ENCODE data around the gene PCK2. TPM values are rescaled to one million over a fixed set of nuclear protein-coding genes. Genes with fewer than 3 reads are reported as not detected.
"Not testable (repeated sequence)": the region's sequence is repeated elsewhere in the genome, so short reads cannot be mapped to it uniquely, and the experiment has no call there.

PCK2 gene
- 5.1 and 9.4 TPM in 2 replicates for total RNA-seq (2014; rRNA removed)
- 8.1 TPM for polyA plus RNA-seq (2012)

DNA sequence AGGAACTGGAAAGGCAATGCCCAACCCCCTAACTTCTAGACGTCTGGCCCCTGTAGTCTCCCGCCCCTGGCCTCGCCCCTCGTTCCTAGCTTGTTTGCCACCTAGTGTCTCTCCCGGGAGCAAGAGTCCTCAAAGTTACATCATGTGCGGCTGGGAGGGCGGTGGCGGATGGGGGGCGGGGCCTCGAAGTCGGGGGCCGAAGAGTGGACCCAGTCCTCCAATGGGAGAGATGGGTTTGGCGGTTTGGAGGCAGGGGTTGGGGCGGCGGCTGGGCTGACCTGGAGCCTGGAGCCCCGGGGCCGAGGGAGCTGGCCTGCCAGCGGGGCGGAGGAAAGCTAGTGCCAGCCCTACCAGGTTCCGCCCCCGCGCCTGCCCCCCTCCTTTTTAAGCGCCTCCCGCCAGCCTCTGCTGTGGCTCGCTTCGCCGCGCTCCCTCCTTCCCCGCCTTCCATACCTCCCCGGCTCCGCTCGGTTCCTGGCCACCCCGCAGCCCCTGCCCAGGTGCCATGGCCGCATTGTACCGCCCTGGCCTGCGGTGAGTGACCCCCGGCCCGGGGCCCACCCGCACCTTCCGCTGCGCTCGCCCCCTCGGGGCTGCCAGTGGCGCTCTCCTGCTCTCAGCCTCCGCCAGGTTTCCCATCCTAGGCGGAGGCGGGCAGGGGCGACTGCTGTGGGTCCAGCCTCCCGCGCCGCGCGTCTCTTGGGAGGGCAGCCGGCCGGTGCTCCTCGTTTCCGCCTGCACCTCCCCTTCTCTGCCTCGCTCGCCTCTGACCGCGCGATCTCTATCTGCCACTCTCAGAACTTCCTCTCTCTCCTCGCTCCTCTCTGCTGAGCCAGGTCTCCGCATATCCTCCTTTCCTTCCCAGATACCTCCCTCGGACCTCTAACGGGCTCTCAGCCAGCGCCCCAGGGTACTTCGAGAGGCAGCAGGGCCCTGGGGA, at the start of gene PCK2:
TSS of gene PCK2 (plus strand) at position 411 of the 940 bp plus-strand sequence. CDS start at position 506, 95 bp downstream.
- peak; percentile 70 for DNase-seq (ENCODE audit: low read depth)

DNA sequence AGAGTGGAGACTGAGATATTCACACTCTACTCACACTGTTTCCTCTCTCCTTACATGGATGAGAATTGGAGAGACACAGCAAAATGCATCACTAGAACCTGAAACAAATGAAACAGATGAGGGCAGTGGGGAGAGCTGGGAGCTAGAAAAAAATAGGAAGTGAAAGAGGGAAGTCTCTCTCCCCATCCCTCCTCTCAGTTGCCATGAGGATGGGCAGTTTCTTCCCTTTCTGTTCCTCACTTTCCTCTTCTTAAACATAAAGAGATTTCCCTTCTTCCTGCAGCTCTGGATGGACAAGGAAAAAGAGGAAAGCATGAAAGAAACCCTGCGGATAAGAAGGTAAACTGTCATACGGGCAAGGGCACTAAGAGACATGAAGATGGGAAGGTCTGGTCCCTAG, 45.1 kb upstream of the PCK2 start:
- not testable (repeated sequence) for DNase-seq (ENCODE audit: low read depth)

DNA sequence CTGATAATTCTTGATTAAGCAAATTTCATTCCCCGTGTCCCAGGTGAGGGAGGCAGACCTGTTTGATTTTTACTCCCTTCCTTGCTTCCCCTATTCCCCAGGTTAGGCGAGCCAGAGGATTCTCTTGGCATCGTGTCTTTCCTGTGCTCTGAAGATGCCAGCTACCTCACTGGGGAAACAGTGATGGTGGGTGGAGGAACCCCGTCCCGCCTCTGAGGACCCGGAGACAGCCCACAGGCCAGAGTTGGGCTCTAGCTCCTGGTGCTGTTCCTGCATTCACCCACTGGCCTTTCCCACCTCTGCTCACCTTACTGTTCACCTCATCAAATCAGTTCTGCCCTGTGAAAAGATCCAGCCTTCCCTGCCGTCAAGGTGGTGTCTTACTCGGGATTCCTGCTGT, 43.4 kb upstream of the PCK2 start:
- DNase-seq (ENCODE audit: low read depth) = not testable (repeated sequence)

- no peak for DNase-seq (ENCODE audit: low read depth)
These were observed 42.8 kb upstream of the PCK2 start for GRCh38 chr14:24051176-24051788.

DNA sequence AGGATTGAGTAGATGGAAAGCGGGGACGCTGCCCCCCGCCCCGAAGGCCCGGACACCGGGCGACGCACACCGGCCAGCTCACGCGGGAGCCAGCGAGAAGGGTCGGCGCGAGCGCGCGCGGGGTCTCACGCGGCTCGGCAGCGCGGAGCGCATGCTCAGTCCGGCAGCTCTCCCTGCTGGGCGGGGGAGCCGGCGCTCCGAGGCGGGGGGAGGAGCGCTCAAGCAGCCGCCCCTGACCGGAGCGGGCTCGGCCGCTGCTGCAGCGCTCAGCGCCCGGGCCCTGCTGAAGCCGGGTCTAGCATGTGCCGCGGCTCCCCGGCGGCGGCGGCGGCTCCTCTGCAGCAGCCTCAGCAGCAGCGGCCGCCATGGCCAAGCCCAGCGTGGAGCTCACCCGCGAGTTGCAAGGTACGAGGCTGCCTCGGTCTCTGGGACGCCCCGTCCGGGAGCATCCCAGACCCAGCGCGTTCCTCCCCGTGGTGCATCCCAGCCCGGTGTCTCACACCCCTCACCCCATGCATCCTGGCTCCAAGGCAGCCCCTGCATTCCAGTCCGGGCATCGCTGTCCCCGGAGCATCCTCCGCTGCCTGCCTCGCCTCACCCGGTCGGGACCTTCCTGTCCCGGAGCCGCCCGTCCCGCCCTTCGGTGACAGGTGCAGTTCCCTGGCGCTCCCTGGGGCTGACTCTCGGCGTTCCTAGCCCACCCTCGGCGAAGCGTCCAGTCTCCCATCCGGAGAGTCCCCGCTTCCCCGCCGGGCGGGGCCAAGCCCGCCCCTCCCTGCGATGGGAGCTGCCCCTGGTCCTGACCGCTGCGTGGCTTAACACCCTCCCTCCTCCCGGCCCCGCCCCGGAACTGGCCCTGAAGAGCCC, 42.1 kb upstream of the PCK2 start, which contains the start of gene CARMIL3:
TSS of gene CARMIL3 (plus strand) at position 221 of the 867 bp plus-strand sequence. CDS start at position 366, 145 bp downstream.
- DNase-seq (ENCODE audit: low read depth) = peak; percentile 31

- no peak for DNase-seq (ENCODE audit: low read depth)
These were observed 41.2 kb upstream of the PCK2 start for GRCh38 chr14:24052656-24053547.

- DNase-seq (ENCODE audit: low read depth) = no peak
These were observed 40.4 kb upstream of the PCK2 start for GRCh38 chr14:24053548-24054323.

- no peak for DNase-seq (ENCODE audit: low read depth)
These were observed 39.8 kb upstream of the PCK2 start for GRCh38 chr14:24054324-24054641.

DNA sequence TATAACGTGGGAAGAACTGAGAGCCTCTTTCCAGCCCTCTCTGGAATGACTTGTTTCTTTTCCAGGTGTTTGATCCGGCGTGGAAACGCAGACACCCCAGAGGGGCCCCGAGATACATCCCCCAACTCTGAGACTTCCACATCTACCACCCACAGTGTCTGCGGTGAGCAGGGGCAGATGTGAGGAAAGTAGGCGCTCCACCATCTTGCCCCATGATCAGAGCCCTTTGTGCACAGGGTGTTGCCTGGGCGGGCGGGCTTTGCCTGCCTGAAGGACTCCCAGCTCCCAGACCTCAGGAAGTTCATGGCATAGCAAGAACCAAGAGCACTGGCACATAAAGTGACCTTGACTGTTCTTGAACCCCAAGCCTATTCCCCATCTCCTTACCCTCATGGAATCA, 39.5 kb upstream of the PCK2 start:
- DNase-seq (ENCODE audit: low read depth) = no peak

DNA sequence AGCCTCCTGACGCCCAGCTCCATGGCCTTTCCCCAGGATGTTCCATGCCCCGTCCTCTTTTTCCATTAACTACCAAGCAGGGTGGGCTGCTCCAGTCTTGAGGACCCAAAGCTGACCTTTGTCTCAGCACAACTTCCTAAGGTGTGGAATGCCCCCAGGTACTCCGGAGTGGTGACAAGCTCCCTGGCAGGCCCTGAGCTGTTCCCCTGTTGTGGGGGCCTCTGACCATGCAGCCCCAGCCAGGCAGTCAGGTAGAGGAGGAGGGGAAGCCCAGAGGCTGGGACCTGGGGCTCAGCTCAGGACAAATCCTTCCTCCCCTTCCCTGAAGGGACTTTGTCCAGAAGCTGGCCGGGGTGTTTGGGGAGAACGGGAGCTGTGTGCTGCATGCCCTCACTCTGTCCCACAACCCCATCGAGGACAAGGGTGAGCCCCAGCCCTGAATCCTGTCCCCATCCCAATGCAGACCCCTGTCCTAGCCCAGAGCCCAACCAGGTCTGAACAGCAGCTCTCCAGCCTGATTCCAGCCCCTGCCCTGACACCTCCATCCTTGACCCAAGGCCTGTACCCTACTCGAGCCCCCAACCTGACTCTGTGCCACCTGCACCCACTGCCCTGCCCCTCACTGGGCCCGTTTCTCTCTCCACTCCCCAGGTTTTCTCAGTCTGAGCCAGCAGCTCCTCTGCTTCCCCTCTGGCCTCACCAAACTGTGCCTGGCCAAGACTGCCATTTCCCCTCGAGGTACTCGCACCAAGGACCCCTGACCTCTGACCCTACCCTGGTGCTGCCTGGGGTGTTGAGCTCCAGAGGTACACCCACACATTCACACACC, 37.9 kb upstream of the PCK2 start:
- no peak for DNase-seq (ENCODE audit: low read depth)

DNA sequence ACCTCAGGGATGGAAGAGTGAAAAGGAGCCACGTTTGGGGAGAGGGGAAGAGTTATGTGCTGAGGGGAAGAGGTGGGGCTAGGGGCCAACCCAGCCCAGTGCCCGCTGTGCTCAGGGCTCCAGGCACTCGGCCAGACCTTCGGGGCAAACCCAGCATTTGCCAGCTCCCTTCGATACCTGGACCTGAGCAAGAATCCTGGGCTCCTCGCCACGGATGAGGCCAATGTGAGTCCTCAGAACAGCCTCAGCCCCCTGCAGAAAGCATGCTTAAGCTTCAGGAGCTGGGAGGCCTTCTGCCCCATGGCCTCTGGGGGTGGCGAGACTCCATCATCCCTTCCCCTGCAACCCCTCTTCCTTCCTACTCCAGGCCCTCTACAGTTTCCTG, 37.3 kb upstream of the PCK2 start:
- DNase-seq (ENCODE audit: low read depth) = no peak

DNA sequence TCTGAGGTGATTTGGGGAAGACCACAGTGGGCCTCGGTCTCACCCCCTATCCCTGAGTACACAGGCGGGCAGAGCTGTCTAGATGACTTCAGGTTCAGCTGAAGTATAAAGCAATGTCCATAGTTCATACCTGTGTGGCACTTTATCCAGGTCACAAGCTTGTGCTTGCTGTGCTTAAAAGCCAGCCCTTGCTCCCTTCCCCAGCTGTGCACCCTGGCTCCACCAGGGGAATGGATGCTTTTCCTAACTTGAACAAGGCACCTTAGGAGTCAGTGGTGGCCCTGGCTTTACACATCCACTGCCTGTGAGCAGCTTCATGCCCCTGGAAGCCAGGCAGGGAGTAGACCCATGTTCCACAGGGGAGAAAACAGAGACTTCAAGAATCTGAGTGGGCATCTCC, 36.8 kb upstream of the PCK2 start:
- DNase-seq (ENCODE audit: low read depth) = no peak

DNA sequence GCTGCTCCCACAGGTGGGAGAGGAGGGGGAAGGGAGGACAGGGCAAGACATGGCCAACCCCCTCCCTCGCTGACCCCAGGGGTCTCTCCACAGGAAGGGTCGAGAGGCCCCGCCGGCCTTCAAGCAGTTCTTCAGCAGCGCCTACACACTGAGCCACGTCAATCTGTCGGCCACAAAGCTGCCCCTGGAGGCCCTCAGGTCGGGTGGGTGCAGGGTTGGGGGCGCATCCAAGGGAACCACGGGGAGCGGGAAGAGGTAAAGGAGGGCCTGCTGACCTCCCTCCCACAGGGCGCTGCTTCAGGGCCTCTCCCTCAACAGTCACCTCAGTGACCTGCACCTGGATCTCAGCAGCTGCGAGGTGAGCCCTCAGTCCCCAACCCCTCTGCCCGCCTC, 36.2 kb upstream of the PCK2 start:
- DNase-seq (ENCODE audit: low read depth) = no peak

DNA sequence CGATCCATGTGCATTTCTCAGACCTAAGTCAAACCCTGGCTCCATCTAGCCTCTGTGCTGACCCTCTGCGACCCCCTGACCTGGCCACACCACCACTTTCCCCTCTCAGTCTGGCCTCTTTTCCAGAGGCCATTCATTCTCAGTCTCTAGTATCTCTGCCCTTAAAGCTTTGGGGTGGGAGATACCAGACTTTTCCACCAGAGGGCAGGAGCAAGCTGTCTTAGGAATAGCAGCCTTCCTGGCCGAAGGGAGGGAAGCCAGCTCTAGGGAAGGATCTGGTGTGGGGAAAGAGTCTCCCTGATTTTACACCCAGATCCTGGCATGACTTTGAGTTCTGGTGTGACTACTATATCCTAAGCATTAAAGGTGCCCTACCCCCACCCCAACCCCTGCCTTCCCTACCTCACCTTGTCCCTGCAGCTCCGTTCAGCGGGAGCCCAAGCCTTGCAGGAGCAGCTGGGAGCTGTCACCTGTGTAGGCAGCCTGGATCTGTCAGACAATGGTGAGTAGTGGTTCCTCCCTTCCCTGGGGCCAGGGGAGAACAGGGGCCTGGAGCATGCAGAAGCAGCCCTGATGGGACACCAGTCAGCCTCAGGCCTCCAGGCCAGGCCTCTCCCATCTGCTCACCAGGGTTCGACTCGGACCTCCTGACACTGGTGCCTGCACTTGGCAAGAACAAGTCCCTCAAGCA, 35.7 kb upstream of the PCK2 start:
- peak; percentile 63 for DNase-seq (ENCODE audit: low read depth)

DNA sequence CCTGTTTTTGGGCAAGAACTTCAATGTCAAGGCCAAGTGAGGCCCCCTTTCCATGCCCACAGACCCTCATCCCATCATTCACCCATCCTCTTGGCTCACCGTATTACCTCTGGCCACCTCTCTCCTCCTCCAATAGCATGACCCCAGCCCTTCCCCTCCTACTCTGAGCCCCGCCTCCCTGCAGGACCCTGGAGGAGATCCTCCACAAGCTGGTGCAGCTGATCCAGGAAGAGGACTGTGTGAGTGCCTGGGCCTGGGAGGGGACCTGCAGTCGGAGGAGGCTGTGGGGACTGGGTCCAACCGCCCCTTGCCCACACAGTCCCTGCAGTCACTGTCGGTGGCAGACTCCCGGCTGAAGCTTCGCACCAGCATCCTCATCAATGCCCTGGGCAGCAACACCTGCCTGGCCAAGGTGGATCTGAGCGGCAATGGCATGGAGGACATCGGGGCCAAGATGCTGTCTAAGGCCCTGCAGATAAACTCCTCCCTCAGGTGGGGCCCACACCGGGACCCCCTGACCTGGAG, 35.1 kb upstream of the PCK2 start:
- DNase-seq (ENCODE audit: low read depth) = no peak

- DNase-seq (ENCODE audit: low read depth) = no peak
These were observed 34.2 kb upstream of the PCK2 start for GRCh38 chr14:24059841-24060388.

DNA sequence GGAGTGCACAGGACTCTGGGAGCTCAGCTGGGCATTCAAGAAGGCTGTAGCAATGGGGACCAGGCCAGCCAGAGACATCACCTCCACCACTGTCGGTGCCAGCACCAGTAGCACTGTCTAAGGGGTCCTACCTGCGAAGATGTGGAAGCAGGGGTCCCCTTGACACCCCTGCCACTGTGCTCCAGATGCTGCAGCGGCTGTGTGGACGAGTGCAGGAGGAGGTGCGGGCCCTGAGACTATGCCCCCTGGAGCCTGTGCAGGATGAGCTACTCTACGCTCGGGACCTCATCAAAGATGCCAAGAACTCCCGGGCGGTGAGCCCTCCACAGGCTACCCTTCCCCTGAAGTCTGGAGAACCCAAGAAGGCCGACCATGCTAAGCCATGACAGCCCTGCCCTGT, 33.7 kb upstream of the PCK2 start:
- no peak for DNase-seq (ENCODE audit: low read depth)
